GM18507 (cell line): ENCODE results near the gene TTC28.
"Not testable (repeated sequence)": the region's sequence is repeated elsewhere in the genome, so short reads cannot be mapped to it uniquely, and the experiment has no call there.

Experiments
- DNase-seq: peaks from one replicate; pipeline ENCODE4 v3.0.0; 2011; ENCODE audit warnings: low read depth; ENCODE audit not compliant: insufficient read length; ENCODE audit errors: extremely low spot score
- FAIRE-seq: peaks from 2 replicates; lab custom pipeline; 2011; peaks lifted over from hg19 to GRCh38; lab: Jason Lieb, UNC

The TTC28 gene

GRCh38 chr22:28229566-28230485 is 449.8 kb downstream of the TTC28 start:
- DNase-seq = no peak

GRCh38 chr22:28223826-28224225 is 455.8 kb downstream of the TTC28 start:
- FAIRE-seq = no peak
- DNase-seq = no peak

More at GRCh38 chr22:28229566-28230485, 449.8 kb downstream of the TTC28 start:
- no peak for FAIRE-seq

DNA sequence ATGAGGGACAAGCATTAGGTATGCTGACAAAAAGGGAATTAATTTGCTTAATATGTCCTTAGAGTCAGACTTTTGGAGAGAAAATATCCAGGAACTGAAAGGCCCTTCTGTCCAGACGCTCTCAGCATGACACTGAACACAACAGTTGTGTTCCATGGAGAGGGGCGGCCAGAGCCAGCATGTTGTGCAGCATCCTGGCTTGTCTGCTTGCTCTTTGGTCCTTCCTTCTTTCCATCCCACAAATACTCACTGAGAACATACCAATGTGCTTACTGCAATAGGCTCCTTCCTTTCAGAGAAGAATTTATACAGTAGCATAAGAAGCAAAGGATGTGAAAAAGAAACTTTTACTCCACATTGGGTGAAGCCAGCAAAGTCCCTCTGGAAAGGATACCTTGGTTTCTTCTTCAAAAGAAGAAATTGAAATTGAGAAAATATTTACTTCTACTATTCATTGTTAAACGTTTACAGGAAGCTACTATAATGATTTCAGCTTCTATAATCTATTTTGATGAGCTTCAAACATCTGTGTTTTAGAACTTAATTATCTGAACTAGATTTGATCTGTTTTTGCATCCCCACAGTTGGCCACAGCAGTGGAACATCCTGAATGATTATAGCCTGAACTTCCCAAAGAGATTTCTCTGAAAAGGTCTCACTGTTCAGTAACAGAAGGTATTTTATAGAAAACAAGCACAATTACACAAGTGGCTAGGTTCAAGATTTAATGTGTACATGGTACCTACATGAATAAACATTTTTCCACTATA is 456.5 kb downstream of the TTC28 start:
- DNase-seq = no peak
- no peak for FAIRE-seq

GRCh38 chr22:28222571-28222970 is 457.1 kb downstream of the TTC28 start:
- FAIRE-seq (no peak), DNase-seq (no peak)

DNA sequence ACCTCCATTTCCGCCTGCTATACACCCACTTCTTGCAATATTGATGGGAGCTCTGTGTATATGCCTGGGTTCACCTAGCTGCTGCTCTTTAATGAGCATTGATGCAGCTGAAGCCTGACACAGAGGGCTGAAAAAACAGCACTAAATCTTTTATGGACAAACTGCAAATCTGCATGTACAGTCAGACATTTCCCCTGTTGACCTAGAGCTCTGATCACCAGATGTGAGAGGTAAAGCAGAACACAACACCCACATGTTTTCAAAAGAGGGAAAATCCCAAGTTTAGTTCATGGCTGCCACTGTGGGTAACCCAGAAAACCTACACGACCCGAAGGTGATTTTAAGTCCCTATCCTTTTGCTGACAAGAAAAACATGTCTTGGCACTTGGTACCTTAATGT is 457.6 kb downstream of the TTC28 start:
- FAIRE-seq = no peak
- no peak for DNase-seq

- no peak for FAIRE-seq
- DNase-seq = no peak
Measured at GRCh38 chr22:28220626-28221363, 458.8 kb downstream of the TTC28 start.

DNA sequence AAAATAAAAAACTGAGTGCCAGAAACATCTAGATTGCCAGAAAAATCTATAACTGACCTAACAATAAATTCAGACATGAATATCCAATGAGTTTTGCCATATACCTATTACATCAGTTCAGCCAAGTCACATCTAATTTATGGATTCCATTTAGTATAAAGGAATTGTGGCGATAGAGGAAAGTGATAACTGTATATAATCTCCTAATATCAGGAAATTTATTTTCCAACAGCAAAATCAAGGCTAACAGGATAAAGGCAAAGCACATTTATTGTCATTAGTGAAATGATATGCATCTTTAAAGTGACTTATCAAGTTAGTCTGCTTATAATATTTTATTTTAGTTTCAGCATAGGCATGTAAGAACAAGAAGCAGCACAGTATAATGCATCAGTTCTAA is 462.4 kb downstream of the TTC28 start:
- DNase-seq = no peak
- FAIRE-seq = no peak

- not testable (repeated sequence) for FAIRE-seq
Measured at GRCh38 chr22:28214750-28215149, 464.9 kb downstream of the TTC28 start.

DNA sequence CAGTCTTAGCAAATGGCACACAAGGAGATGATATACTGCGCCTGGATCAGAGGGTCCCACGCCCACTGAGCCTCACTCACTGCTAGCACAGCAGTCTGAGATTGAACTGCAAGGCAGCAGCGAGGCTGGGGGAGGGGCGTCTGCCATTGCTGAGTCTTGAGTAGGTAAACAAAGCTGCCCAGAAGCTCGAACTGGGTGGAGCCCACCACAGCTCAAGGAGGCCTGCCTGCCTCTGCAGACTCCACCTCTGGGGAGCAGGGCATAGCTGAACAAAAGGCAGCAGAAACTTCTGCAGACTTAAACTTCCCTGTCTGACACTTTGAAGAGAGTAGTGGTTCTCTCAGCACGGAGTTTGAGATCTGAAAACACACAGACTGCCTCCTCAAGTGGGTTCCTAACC is 470.2 kb downstream of the TTC28 start:
- not testable (repeated sequence) for FAIRE-seq, DNase-seq

More at GRCh38 chr22:28214750-28215149, 464.9 kb downstream of the TTC28 start:
- DNase-seq = not testable (repeated sequence)

DNA sequence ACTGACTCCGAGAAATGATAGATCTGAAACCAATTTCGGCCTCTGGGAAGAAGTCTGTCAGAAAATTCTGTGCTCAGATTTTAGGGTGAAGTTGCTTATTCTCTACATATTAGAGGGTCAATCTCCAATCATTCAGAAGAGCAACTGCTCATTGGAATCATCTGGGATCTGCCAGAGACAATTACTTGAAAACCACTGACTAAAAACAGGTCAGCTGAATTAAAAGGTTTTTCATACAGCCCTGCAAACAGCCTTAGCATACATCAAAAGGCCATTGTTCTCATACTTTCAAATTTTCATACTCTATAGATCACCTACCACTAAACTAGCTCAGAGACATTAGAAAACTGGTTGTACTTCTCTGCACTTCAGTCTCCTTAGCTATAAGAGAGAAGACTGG is 470.9 kb downstream of the TTC28 start:
- FAIRE-seq (no peak), DNase-seq (no peak)

GRCh38 chr22:28208036-28208435 is 471.6 kb downstream of the TTC28 start:
- no peak for FAIRE-seq
- no peak for DNase-seq

GRCh38 chr22:28207281-28208030 is 472.2 kb downstream of the TTC28 start:
- DNase-seq = no peak
- FAIRE-seq = no peak

GRCh38 chr22:28205926-28206325 is 473.7 kb downstream of the TTC28 start:
- no peak for FAIRE-seq

DNA sequence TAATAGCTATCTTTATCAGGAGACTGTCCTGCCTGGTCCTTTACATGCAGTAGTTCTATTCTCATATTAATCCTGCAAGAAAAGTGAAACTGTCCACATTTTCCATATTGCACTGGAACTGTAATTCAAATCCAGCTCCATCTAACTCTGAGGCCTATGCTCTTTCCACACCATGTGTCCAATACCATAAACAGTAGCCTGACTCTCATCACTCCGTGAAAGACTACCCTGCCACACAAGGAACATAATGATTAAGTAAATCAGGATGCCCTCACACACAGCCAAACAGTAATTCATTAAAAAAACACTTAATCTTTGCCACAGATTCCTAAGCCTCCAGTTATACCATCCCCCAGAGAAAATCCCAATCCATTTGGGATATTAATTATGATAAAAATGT is 475.3 kb downstream of the TTC28 start:
- FAIRE-seq (no peak), DNase-seq (no peak)

More at GRCh38 chr22:28205926-28206325, 473.7 kb downstream of the TTC28 start:
- no peak for DNase-seq

DNA sequence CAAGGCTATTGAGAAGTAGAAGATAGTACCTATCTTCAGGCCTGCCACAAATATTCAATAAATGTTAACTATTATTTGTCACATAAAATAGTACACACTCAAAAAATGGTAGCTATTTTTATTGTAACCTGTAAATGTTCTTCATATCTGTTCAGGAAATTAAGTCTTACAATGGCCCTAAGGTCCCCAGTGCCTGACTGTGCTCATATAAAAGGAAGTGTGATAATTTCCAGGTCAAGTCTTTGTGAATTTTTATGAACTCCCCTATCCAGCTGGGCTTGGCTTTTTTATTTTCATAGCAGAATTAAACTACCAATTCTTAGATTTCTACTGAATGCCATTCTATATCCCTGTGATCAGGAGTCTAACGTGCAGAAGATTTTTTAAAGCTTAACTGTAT is 476.4 kb downstream of the TTC28 start:
- FAIRE-seq (no peak), DNase-seq (no peak)

GRCh38 chr22:28198692-28199091 is 480.9 kb downstream of the TTC28 start:
- DNase-seq = no peak
- no peak for FAIRE-seq

GRCh38 chr22:28191571-28191970 is 488.1 kb downstream of the TTC28 start:
- not testable (repeated sequence) for DNase-seq, FAIRE-seq

DNA sequence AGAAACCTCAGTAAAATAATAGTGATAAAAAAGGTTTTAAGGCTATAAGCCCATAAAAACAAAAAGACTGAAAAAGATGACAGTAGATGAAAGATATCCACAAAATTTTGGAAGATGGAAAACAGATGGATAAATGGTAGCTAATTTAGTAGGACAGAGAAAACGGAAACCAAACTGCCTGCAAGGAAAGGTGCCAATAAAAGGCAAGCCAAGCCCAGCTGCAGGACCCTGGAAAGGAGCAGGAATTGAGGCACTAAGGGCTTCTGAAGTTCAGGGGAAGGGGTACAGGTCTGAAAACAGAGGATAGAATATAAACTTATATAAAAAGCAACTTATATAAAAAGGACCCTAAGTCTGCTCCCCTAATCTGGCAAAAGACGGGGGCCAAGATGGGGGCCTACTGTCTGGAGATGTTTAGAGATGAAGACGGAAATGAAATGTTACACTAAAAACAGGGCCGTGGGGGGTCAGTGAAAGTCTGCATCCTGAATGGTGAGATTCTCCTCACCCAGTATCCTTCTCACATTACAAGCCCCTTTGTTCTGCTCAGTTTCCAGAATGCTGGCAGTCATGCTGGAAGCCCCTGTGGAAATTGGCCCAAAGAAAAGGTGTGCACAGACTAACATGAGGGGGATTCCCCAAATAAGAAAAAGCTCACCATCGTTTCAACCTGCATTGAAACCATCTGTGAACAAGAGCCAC is 491.3 kb downstream of the TTC28 start:
- FAIRE-seq (no peak), DNase-seq (no peak)

GRCh38 chr22:28187612-28188011 is 492.0 kb downstream of the TTC28 start:
- FAIRE-seq = no peak

More at GRCh38 chr22:28187612-28188011, 492.0 kb downstream of the TTC28 start:
- DNase-seq = no peak
